AG09309 (cell line): Measurements from ENCODE around the gene UGT1A5.

Experiments used
- DNase-seq: peaks from one replicate; pipeline ENCODE4 v3.0.0-alpha.2; 2010; ENCODE audit warnings: low read depth
- H3K4me3 ChIP-seq: 2 replicates; pipeline ENCODE4 v1.5.1; 2011; ENCODE audit warnings: mild to moderate bottlenecking, low read depth, low read length, moderate library complexity; ENCODE audit not compliant: control insufficient read depth
- CTCF ChIP-seq: IDR thresholded peaks from 2 replicates; pipeline ENCODE4 v1.5.1; 2011; ENCODE audit warnings: mild to moderate bottlenecking, low read depth, low read length, inconsistent platforms; ENCODE audit not compliant: insufficient read depth, control insufficient read depth; ENCODE audit errors: missing control alignments

Gene UGT1A5

GRCh38 chr2:233803292-233803911, 90.7 kb downstream of the UGT1A5 start:
- DNase-seq = no peak
- TF ChIP-seq CTCF = no peak
- no peak overlapping the region for H3K4me3 ChIP-seq

GRCh38 chr2:233803994-233804393, 91.3 kb downstream of the UGT1A5 start:
- no peak overlapping the region for H3K4me3 ChIP-seq
- TF ChIP-seq CTCF = no peak
- no peak for DNase-seq

GRCh38 chr2:233807215-233807865, 94.6 kb downstream of the UGT1A5 start:
- no peak for DNase-seq
- no peak for TF ChIP-seq CTCF

GRCh38 chr2:233807966-233808935, 95.5 kb downstream of the UGT1A5 start:
- no peak for TF ChIP-seq CTCF
- H3K4me3 ChIP-seq = no peak overlapping the region
- no peak for DNase-seq

More at GRCh38 chr2:233807215-233807865, 94.6 kb downstream of the UGT1A5 start:
- H3K4me3 ChIP-seq = no peak overlapping the region

- H3K4me3 ChIP-seq = no peak overlapping the region
- no peak for DNase-seq
- no peak for TF ChIP-seq CTCF
These were observed 97.7 kb downstream of the UGT1A5 start for GRCh38 chr2:233810385-233810784.

- H3K4me3 ChIP-seq = no peak overlapping the region
- no peak for TF ChIP-seq CTCF
- no peak for DNase-seq
These were observed 98.4 kb downstream of the UGT1A5 start for GRCh38 chr2:233811087-233811486.
